ENCODE data around the gene UGT1A8.

DNA sequence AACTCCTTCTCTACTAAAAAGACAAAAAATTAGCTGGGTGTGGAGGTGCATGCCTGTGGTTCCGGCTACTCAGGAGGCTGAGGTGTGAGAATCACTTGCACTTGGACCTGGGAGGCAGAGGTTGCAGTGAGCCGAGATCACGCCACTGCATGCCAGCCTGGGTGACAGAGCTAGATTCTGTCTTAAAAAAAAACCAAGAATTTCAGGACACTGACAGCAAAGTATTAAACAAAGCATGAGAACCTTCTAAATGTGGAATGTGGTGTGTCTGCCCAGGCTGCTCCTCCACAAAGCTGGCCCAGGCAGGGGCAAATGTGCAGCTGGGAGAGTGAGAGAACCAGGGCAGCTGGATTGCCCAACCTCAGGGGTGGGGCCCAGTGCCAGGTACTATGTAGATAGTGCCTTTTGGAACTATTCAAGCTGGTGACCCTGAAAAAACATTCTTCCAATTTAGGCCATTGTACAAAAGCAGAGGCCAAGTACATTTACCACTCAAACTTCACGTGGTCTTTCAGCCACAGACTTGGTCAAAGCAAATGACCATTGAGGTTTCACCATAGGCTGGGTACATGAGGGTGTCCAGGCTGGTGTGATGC, 88.6 kb downstream of the UGT1A8 start:
- TF ChIP-seq POLR2A (IDR thresholded peaks at IDR 0.05; ENCODE audit: low read length): no peak
- no peak for TF ChIP-seq GATA1 (IDR thresholded peaks at IDR 0.05; ENCODE audit: low read depth, low read length)

All from erythroblast (primary cell).